ENCODE data around the gene CPEB3.
"Not testable (repeated sequence)": the region's sequence is repeated elsewhere in the genome, so short reads cannot be mapped to it uniquely, and the experiment has no call there.

CPEB3 gene

GRCh38 chr10:92054807-92055206, 236.1 kb downstream of the CPEB3 start:
- ChIA-PET POLR2A (no interaction called here), CTCF (interaction anchor here (1.0 kb wide), 1 partner anchor 21 kb away, joined by 3 read pairs; no protein-coding TSS in a partner anchor)
- no peak for TF ChIP-seq FOXA1 (IDR thresholded peaks at IDR 0.05)
- no peak for TF ChIP-seq PKNOX1 (IDR thresholded peaks at IDR 0.05)
- no peak for TF ChIP-seq FOXM1 (IDR thresholded peaks at IDR 0.05; ENCODE audit: borderline replicate concordance)
- no peak for TF ChIP-seq TARDBP (IDR thresholded peaks at IDR 0.05)
- no peak for TF ChIP-seq BHLHE40 (IDR thresholded peaks at IDR 0.05; ENCODE audit: borderline replicate concordance)
- TF ChIP-seq LEF1 (IDR thresholded peaks at IDR 0.05; ENCODE audit: borderline replicate concordance), result no peak
- TF ChIP-seq L3MBTL2 (conservative IDR thresholded peaks at IDR 0.05), result no peak
- no peak for TF ChIP-seq ELF4 (IDR thresholded peaks at IDR 0.05)
- no peak for TF ChIP-seq NFRKB (IDR thresholded peaks at IDR 0.05)
- no peak for TF ChIP-seq FOXK2 (IDR thresholded peaks at IDR 0.05)
- TF ChIP-seq HDGF (IDR thresholded peaks at IDR 0.05; ENCODE audit: borderline replicate concordance), result no peak
- no peak for TF ChIP-seq ARNT (IDR thresholded peaks at IDR 0.05)
- no peak for TF ChIP-seq SUZ12 (IDR thresholded peaks at IDR 0.05)
- DNase-seq (ENCODE audit: extremely low spot score), result no peak

- TF ChIP-seq SUZ12 (IDR thresholded peaks at IDR 0.05) (no peak), ZNF384 (IDR thresholded peaks at IDR 0.05) (no peak), FOXM1 (IDR thresholded peaks at IDR 0.05; ENCODE audit: borderline replicate concordance) (no peak), CTBP1 (IDR thresholded peaks at IDR 0.05; ENCODE audit: borderline replicate concordance) (no peak), SP1 (IDR thresholded peaks at IDR 0.05) (no peak), NFRKB (IDR thresholded peaks at IDR 0.05) (no peak), BHLHE40 (IDR thresholded peaks at IDR 0.05; ENCODE audit: borderline replicate concordance) (no peak), FOXK2 (IDR thresholded peaks at IDR 0.05) (no peak), TARDBP (IDR thresholded peaks at IDR 0.05) (no peak), FOXA1 (IDR thresholded peaks at IDR 0.05) (no peak), L3MBTL2 (conservative IDR thresholded peaks at IDR 0.05) (no peak)
- ChIA-PET POLR2A (no interaction called here), CTCF (interaction anchor here (0.8 kb wide), 1 partner anchor 13 kb away, joined by 3 read pairs; no protein-coding TSS in a partner anchor)
- DNase-seq (ENCODE audit: extremely low spot score), result no peak
Observed at GRCh38 chr10:92052741-92053140, 238.1 kb downstream of the CPEB3 start.

GRCh38 chr10:92052088-92052487, 238.8 kb downstream of the CPEB3 start:
- CTCF ChIA-PET, result no interaction called here

GRCh38 chr10:92047215-92047614, 243.7 kb downstream of the CPEB3 start:
- ChIA-PET CTCF (no interaction called here), POLR2A (no interaction called here)
- TF ChIP-seq FOXA1 (IDR thresholded peaks at IDR 0.05), result no peak
- no peak for DNase-seq (ENCODE audit: extremely low spot score)

More at GRCh38 chr10:92052088-92052487, 238.8 kb downstream of the CPEB3 start:
- POLR2A ChIA-PET, result no interaction called here
- DNase-seq (ENCODE audit: extremely low spot score), result no peak
- TF ChIP-seq TARDBP (IDR thresholded peaks at IDR 0.05) (no peak), NFRKB (IDR thresholded peaks at IDR 0.05) (no peak), CTBP1 (IDR thresholded peaks at IDR 0.05; ENCODE audit: borderline replicate concordance) (no peak), BHLHE40 (IDR thresholded peaks at IDR 0.05; ENCODE audit: borderline replicate concordance) (no peak), FOXA1 (IDR thresholded peaks at IDR 0.05) (no peak), SUZ12 (IDR thresholded peaks at IDR 0.05) (no peak), ARNT (IDR thresholded peaks at IDR 0.05) (no peak)

GRCh38 chr10:92045641-92046106, 245.2 kb downstream of the CPEB3 start:
- ChIA-PET POLR2A (no interaction called here), CTCF (no interaction called here)
- DNase-seq (ENCODE audit: extremely low spot score), result no peak
- no peak for TF ChIP-seq ELF4 (IDR thresholded peaks at IDR 0.05)
- TF ChIP-seq HDGF (IDR thresholded peaks at IDR 0.05; ENCODE audit: borderline replicate concordance), result no peak
- no peak for TF ChIP-seq PKNOX1 (IDR thresholded peaks at IDR 0.05)
- no peak for TF ChIP-seq FOXA1 (IDR thresholded peaks at IDR 0.05)
- no peak for TF ChIP-seq TARDBP (IDR thresholded peaks at IDR 0.05)
- no peak for TF ChIP-seq LEF1 (IDR thresholded peaks at IDR 0.05; ENCODE audit: borderline replicate concordance)
- no peak for TF ChIP-seq L3MBTL2 (conservative IDR thresholded peaks at IDR 0.05)
- no peak for TF ChIP-seq BHLHE40 (IDR thresholded peaks at IDR 0.05; ENCODE audit: borderline replicate concordance)
- TF ChIP-seq FOXM1 (IDR thresholded peaks at IDR 0.05; ENCODE audit: borderline replicate concordance), result no peak
- TF ChIP-seq SP1 (IDR thresholded peaks at IDR 0.05), result no peak
- TF ChIP-seq FOXK2 (IDR thresholded peaks at IDR 0.05), result no peak
- TF ChIP-seq ARNT (IDR thresholded peaks at IDR 0.05), result no peak
- no peak for TF ChIP-seq SUZ12 (IDR thresholded peaks at IDR 0.05)
- TF ChIP-seq ZNF384 (IDR thresholded peaks at IDR 0.05), result no peak
- TF ChIP-seq NFRKB (IDR thresholded peaks at IDR 0.05), result no peak
- TF ChIP-seq CTBP1 (IDR thresholded peaks at IDR 0.05; ENCODE audit: borderline replicate concordance), result no peak

GRCh38 chr10:92042541-92042940, 248.3 kb downstream of the CPEB3 start:
- CTCF ChIA-PET, result no interaction called here
- no peak for TF ChIP-seq L3MBTL2 (conservative IDR thresholded peaks at IDR 0.05)
- no peak for TF ChIP-seq TARDBP (IDR thresholded peaks at IDR 0.05)
- no peak for TF ChIP-seq ELF4 (IDR thresholded peaks at IDR 0.05)
- no peak for TF ChIP-seq LEF1 (IDR thresholded peaks at IDR 0.05; ENCODE audit: borderline replicate concordance)
- no peak for TF ChIP-seq PKNOX1 (IDR thresholded peaks at IDR 0.05)
- no peak for TF ChIP-seq CTBP1 (IDR thresholded peaks at IDR 0.05; ENCODE audit: borderline replicate concordance)
- TF ChIP-seq SP1 (IDR thresholded peaks at IDR 0.05), result no peak
- POLR2A ChIA-PET, result no interaction called here
- no peak for DNase-seq (ENCODE audit: extremely low spot score)

- ChIA-PET POLR2A (no interaction called here), CTCF (no interaction called here)
- no peak for TF ChIP-seq FOXK2 (IDR thresholded peaks at IDR 0.05)
- no peak for TF ChIP-seq BHLHE40 (IDR thresholded peaks at IDR 0.05; ENCODE audit: borderline replicate concordance)
- TF ChIP-seq FOXA1 (IDR thresholded peaks at IDR 0.05), result no peak
- TF ChIP-seq HDGF (IDR thresholded peaks at IDR 0.05; ENCODE audit: borderline replicate concordance), result no peak
- TF ChIP-seq CTBP1 (IDR thresholded peaks at IDR 0.05; ENCODE audit: borderline replicate concordance), result no peak
- no peak for TF ChIP-seq ZNF384 (IDR thresholded peaks at IDR 0.05)
- TF ChIP-seq SUZ12 (IDR thresholded peaks at IDR 0.05), result no peak
- no peak for TF ChIP-seq PKNOX1 (IDR thresholded peaks at IDR 0.05)
- no peak for TF ChIP-seq TARDBP (IDR thresholded peaks at IDR 0.05)
- no peak for DNase-seq (ENCODE audit: extremely low spot score)
Observed at GRCh38 chr10:92038949-92039348, 251.9 kb downstream of the CPEB3 start.

GRCh38 chr10:92033070-92033469, 257.8 kb downstream of the CPEB3 start:
- POLR2A ChIA-PET; DNase-seq (ENCODE audit: extremely low spot score); CTCF ChIA-PET: not testable (repeated sequence)
